ENCODE data around the gene PTCH2.

Gene PTCH2

DNA sequence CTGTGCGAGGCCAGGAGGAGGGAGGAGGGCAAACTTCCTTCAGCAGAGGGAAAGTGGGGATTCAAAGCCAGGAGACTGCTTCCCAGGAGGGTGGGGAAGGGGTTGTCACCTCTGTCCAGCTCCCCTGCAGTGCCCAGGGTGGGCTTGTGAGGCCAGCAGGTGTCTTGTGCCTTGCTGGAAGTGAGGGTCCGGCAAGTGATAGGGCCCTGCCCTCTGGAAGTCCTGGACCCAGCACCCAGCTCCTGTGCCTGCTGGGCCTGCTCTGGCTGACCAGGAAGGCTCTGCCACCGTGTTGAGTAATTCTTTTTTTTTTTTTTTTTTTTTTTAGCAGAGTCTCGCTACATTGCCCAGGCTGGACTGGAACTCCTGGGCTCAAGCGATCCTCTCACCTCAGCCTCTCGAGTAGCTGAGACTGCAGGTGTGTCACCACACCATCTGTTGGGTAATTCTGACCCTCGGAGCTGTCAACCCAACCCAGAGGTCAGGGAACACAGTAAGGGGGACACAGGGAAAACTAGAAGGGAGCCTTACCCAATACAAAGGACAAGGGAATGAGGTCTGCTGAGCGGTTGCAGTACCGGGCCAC lies 56.1 kb downstream of the PTCH2 start:
- peaks cover 13% of the 10 kb centered on the region for H3K36me3 Mint-ChIP-seq (ENCODE audit: low read depth)
- no peaks in the 10 kb centered on the region for H3K9me3 Mint-ChIP-seq
- DNase-seq, result no peak
- peak overlapping the region; percentile 72 for H3K4me3 Mint-ChIP-seq
- H3K4me1 Mint-ChIP-seq (ENCODE audit: low read depth), result peaks cover 35% of the 10 kb centered on the region
- no peaks in the 10 kb centered on the region for H3K27me3 Mint-ChIP-seq
- H3K27ac Mint-ChIP-seq, result peak overlapping the region; percentile 90

DNA sequence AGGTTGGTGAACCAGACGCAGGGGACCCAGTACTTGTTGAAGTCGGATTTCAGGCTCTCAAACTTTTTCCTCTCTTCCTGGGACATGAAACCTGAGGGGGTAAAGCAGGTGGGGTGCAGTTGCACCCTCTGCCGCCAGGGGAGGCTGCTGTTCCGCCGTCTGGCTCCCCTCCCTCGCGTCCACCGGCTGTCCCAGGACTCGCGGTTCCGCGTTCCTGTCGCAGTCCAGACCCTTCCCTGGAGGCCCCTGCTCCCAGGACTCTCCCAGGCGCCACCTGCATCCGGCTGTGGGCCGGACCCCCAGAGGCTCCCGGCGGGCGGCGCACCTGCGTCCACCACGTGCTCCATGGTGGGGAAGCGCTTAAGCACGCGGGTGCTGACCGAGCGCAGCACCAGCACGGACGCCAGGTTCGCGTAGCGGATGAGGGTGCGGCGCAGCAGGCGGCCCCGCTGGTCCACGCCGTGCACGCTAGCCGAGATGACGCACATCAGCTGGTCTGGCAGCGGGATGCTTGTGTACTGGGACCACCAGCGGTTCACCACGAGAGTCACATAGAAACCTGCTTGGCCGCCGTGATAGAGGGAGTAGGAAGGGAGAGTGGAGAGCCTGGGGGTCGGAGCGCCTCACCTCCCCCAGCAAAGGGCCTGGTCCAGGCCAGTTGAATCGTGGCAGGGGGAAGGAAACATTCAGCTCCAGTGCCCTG lies 56.8 kb downstream of the PTCH2 start:
- Mint-ChIP-seq H3K36me3 (ENCODE audit: low read depth) (peaks cover 19% of the 10 kb centered on the region), H3K27me3 (no peaks in the 10 kb centered on the region), H3K4me1 (ENCODE audit: low read depth) (peaks cover 38% of the 10 kb centered on the region), H3K9me3 (no peaks in the 10 kb centered on the region), H3K27ac (peak overlapping the region; percentile 90), H3K4me3 (peak overlapping the region; percentile 72)
- DNase-seq, result peak; percentile 90

DNA sequence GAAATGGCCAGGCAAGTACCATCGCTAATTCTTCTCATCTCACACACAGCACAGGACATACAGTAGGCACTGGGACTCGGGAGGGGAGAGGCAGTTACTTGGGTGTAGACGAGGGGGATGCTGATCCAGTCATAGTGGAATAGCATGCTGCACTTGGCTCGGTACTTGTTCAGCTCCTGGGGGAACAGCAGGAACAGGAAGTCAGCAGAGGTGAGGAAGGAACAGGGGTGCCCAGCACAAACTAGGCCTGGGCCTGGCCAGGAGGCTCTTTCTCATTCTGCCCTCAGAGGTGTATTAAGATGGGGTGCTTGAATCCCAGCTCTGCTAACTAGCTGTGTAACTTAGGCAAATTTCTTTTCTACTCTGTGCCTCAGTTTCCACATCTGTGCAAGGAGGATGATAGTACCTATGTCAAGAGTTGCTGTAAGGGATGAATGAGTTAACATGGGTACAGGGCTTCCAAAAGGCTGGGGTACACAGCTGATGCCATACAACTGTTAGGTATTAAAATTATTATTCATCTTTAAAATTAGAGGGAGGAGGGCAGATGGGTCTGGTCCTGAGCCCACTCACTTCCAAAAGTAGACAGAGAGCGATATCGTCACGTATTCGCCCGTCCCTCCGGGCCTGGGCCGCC lies 57.4 kb downstream of the PTCH2 start:
- DNase-seq, result no peak
- Mint-ChIP-seq H3K27ac (peak overlapping the region; percentile 90), H3K4me1 (ENCODE audit: low read depth) (peaks cover 40% of the 10 kb centered on the region), H3K4me3 (peak overlapping the region; percentile 72), H3K36me3 (ENCODE audit: low read depth) (peaks cover 26% of the 10 kb centered on the region), H3K9me3 (no peaks in the 10 kb centered on the region), H3K27me3 (no peaks in the 10 kb centered on the region)

- peaks cover 32% of the 10 kb centered on the region for H3K36me3 Mint-ChIP-seq (ENCODE audit: low read depth)
- H3K9me3 Mint-ChIP-seq, result no peaks in the 10 kb centered on the region
- no peak for DNase-seq
- H3K27me3 Mint-ChIP-seq, result no peaks in the 10 kb centered on the region
- H3K27ac Mint-ChIP-seq, result peak overlapping the region; percentile 90
- H3K4me1 Mint-ChIP-seq (ENCODE audit: low read depth), result peaks cover 44% of the 10 kb centered on the region
- peak overlapping the region; percentile 63 for H3K4me3 Mint-ChIP-seq
Observed at GRCh38 chr1:44785029-44785380, 58.0 kb downstream of the PTCH2 start.

DNA sequence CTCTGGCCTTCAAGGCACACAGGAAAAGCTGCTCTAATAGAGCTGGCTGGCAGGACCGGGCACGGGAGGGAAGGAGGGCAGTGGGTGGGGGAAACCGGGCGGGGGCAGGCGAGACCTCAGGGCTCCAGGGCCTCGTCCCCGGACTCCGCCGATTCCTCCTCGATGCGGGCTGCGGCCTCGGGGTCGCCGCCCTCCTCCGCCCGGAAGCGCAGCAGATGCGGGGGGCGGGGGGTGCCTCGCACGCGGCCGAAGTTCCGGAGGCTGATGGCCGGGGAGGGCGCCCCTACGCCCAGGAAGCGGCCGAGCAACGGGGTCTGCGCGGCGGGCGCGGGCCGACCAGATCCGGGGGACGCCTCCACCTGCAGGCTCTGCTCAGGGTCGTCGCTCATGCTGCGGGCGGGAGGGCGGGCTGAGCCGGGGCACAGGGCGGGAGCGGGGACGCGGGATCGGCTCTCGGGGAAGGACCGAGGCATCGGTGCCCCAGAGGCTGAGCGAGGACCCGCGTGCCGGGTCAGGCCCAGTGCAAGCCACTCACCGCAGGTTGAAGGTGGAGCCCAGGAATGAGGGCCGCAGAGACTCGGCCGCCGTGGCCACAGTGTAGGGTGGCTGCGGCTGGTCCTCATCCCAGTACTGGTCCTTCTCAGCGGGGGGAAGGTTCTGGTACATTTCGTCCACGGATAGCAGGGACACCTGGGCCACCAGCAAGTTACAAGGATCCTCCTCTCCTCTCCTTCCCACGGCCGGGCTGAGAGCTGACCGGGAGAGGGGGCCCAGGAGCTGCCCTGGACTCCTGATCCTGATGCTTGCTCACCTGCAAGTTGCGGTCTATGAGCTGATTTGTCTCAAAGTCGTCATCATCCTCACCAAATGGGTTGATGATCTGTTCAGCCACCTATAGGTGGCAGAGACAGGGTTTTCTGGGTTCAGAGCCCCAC lies 58.7 kb downstream of the PTCH2 start:
- no peaks in the 10 kb centered on the region for H3K9me3 Mint-ChIP-seq
- peak overlapping the region; percentile 63 for H3K4me3 Mint-ChIP-seq
- H3K4me1 Mint-ChIP-seq (ENCODE audit: low read depth), result peaks cover 44% of the 10 kb centered on the region
- H3K27me3 Mint-ChIP-seq, result no peaks in the 10 kb centered on the region
- DNase-seq, result peak; percentile 65
- peaks cover 39% of the 10 kb centered on the region for H3K36me3 Mint-ChIP-seq (ENCODE audit: low read depth)
- H3K27ac Mint-ChIP-seq, result peak overlapping the region; percentile 90

DNA sequence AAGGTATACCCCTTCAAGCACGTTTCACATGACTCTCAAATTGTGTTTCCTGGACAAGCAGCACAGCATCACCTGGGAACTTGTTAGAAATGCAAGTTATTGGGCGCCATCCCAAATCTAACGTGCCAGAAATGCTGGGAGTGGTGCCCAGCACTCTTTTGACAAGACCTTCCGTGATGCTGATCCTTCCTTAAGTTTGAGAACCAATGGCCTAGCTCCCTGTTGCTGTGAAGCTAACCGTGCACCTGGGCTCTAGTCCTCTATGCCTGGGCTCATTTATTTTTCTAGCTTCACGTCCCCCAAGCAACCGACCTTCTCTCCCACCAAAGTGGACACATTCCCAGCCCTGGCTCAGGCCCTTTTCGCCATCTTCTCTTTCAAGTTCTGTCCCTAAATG lies 59.4 kb downstream of the PTCH2 start:
- peak overlapping the region; percentile 62 for H3K4me3 Mint-ChIP-seq
- no peak for DNase-seq
- H3K36me3 Mint-ChIP-seq (ENCODE audit: low read depth), result peaks cover 45% of the 10 kb centered on the region
- no peaks in the 10 kb centered on the region for H3K9me3 Mint-ChIP-seq
- peak overlapping the region; percentile 66 for H3K27ac Mint-ChIP-seq
- peaks cover 50% of the 10 kb centered on the region for H3K4me1 Mint-ChIP-seq (ENCODE audit: low read depth)
- H3K27me3 Mint-ChIP-seq, result no peaks in the 10 kb centered on the region

GRCh38 chr1:44780583-44781121 lies 62.4 kb downstream of the PTCH2 start:
- peaks cover 76% of the 10 kb centered on the region for H3K36me3 Mint-ChIP-seq (ENCODE audit: low read depth)
- peak; percentile 46 for DNase-seq
- no peaks in the 10 kb centered on the region for H3K27me3 Mint-ChIP-seq
- peaks cover 57% of the 10 kb centered on the region for H3K4me1 Mint-ChIP-seq (ENCODE audit: low read depth)
- H3K9me3 Mint-ChIP-seq, result no peaks in the 10 kb centered on the region
- H3K4me3 Mint-ChIP-seq, result peak overlapping the region; percentile 5
- peak overlapping the region; percentile 94 for H3K27ac Mint-ChIP-seq

- Mint-ChIP-seq H3K36me3 (ENCODE audit: low read depth) (peaks cover 85% of the 10 kb centered on the region), H3K27me3 (no peaks in the 10 kb centered on the region), H3K27ac (peak overlapping the region; percentile 94), H3K4me1 (ENCODE audit: low read depth) (peaks cover 51% of the 10 kb centered on the region), H3K9me3 (no peaks in the 10 kb centered on the region), H3K4me3 (peak overlapping the region; percentile 90)
- no peak for DNase-seq
Observed at GRCh38 chr1:44778705-44779576, 64.1 kb downstream of the PTCH2 start.

- peak overlapping the region; percentile 90 for H3K4me3 Mint-ChIP-seq
- H3K4me1 Mint-ChIP-seq (ENCODE audit: low read depth), result peaks cover 45% of the 10 kb centered on the region
- no peaks in the 10 kb centered on the region for H3K9me3 Mint-ChIP-seq
- peak; percentile 40 for DNase-seq
- no peaks in the 10 kb centered on the region for H3K27me3 Mint-ChIP-seq
- peak overlapping the region; percentile 94 for H3K27ac Mint-ChIP-seq
- peaks cover 79% of the 10 kb centered on the region for H3K36me3 Mint-ChIP-seq (ENCODE audit: low read depth)
Observed at GRCh38 chr1:44777969-44778635, 65.0 kb downstream of the PTCH2 start.

GRCh38 chr1:44777547-44777946 lies 65.5 kb downstream of the PTCH2 start:
- Mint-ChIP-seq H3K27me3 (no peaks in the 10 kb centered on the region), H3K9me3 (no peaks in the 10 kb centered on the region), H3K36me3 (ENCODE audit: low read depth) (peaks cover 76% of the 10 kb centered on the region), H3K4me1 (ENCODE audit: low read depth) (peaks cover 42% of the 10 kb centered on the region), H3K27ac (peak overlapping the region; percentile 94), H3K4me3 (peak overlapping the region; percentile 90)
- peak; percentile 32 for DNase-seq

GRCh38 chr1:44776730-44777068 lies 66.4 kb downstream of the PTCH2 start:
- Mint-ChIP-seq H3K9me3 (no peaks in the 10 kb centered on the region), H3K36me3 (ENCODE audit: low read depth) (peaks cover 69% of the 10 kb centered on the region), H3K27ac (peak overlapping the region; percentile 94), H3K27me3 (no peaks in the 10 kb centered on the region), H3K4me3 (peak overlapping the region; percentile 90), H3K4me1 (ENCODE audit: low read depth) (peaks cover 41% of the 10 kb centered on the region)
- no peak for DNase-seq

GRCh38 chr1:44775930-44776729 lies 66.9 kb downstream of the PTCH2 start:
- Mint-ChIP-seq H3K4me1 (ENCODE audit: low read depth) (peaks cover 37% of the 10 kb centered on the region), H3K4me3 (peak overlapping the region; percentile 90), H3K27ac (peak overlapping the region; percentile 94), H3K9me3 (no peaks in the 10 kb centered on the region), H3K27me3 (no peaks in the 10 kb centered on the region), H3K36me3 (ENCODE audit: low read depth) (peaks cover 64% of the 10 kb centered on the region)
- DNase-seq, result peak; percentile 63

Measured in activated T-cell treated with anti-CD3 and anti-CD28 coated beads, Interleukin-2, amount 50 U/mL, for 24 hours (primary cell).